Astrocyte (in vitro differentiated cells and primary cell): ENCODE data around the gene RASGRF2.

Source experiments
- EZH2 ChIP-seq: IDR thresholded peaks from 2 replicates; pipeline ENCODE4 v1.6.1; 2012; ENCODE audit warnings: mild to moderate bottlenecking, low read length, inconsistent platforms; ENCODE audit not compliant: insufficient read depth
- TF ChIP-seq, protein P1 (sequence below): IDR thresholded peaks from 2 replicates; pipeline ENCODE4 v1.5.1; 2011; ENCODE audit warnings: low read depth, mild to moderate bottlenecking, inconsistent platforms, low read length, moderate library complexity; ENCODE audit not compliant: insufficient read depth

DNA sequence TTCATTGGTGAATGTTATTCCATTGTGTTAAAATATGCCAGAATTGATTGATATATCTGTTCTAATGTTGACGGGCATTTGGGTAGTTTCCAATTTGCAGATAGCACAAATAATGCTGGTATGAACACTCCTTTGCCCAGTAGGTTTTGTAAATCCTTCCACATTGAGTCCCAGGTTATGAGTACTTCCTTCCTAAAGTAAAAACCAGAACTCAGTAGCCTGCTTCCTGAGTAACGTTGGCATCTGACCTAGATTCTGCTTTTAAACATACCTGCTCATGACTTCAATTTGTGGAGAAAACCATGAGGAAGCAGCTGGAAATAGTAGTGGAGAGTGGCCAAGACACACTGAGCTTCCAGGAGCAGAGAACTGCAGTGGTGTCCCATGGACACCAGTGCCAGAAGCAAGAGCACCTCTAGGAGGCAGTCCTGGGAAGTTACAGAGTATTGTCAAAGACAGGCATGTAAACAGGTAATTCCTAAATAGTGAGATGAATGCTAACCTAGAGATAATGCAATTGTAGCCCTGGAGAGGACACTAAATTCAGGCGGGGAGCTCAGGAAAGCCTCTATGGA lies 24.3 kb upstream of the RASGRF2 start:
- TF ChIP-seq, protein P1, sequence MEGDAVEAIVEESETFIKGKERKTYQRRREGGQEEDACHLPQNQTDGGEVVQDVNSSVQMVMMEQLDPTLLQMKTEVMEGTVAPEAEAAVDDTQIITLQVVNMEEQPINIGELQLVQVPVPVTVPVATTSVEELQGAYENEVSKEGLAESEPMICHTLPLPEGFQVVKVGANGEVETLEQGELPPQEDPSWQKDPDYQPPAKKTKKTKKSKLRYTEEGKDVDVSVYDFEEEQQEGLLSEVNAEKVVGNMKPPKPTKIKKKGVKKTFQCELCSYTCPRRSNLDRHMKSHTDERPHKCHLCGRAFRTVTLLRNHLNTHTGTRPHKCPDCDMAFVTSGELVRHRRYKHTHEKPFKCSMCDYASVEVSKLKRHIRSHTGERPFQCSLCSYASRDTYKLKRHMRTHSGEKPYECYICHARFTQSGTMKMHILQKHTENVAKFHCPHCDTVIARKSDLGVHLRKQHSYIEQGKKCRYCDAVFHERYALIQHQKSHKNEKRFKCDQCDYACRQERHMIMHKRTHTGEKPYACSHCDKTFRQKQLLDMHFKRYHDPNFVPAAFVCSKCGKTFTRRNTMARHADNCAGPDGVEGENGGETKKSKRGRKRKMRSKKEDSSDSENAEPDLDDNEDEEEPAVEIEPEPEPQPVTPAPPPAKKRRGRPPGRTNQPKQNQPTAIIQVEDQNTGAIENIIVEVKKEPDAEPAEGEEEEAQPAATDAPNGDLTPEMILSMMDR: no peak
- TF ChIP-seq EZH2: no peak
